Activated CD4-positive, alpha-beta T cell treated with anti-CD3 and anti-CD28 coated beads, Interleukin-2, amount 50 U/mL, for 4 hours (primary cell): ENCODE measurements around the gene JUN.

Experiments
- DNase-seq, 2 experiments: peaks; one replicate each; pipeline ENCODE4 v3.0.0-alpha.2; 2020

JUN gene

GRCh38 chr1:58754683-58755467, 29.0 kb downstream of the JUN start:
- DNase-seq, result no peak

- DNase-seq, result no peak
These were observed 29.7 kb downstream of the JUN start for GRCh38 chr1:58754073-58754613.

- no peak for DNase-seq
These were observed 30.4 kb downstream of the JUN start for GRCh38 chr1:58753431-58753866.

- DNase-seq, result no peak
These were observed 34.2 kb downstream of the JUN start for GRCh38 chr1:58749646-58750045.

GRCh38 chr1:58748666-58749065, 35.2 kb downstream of the JUN start:
- DNase-seq, result no peak

GRCh38 chr1:58746757-58747156, 37.1 kb downstream of the JUN start:
- DNase-seq, result no peak

- DNase-seq, result no peak
These were observed 37.7 kb downstream of the JUN start for GRCh38 chr1:58746182-58746581.

GRCh38 chr1:58745666-58746065, 38.2 kb downstream of the JUN start:
- no peak for DNase-seq

GRCh38 chr1:58745117-58745516, 38.7 kb downstream of the JUN start:
- DNase-seq, result no peak

GRCh38 chr1:58741678-58742553, 41.9 kb downstream of the JUN start:
- DNase-seq, result no peak

GRCh38 chr1:58739856-58740466, 43.9 kb downstream of the JUN start:
- DNase-seq, result no peak

GRCh38 chr1:58738876-58739275, 45.0 kb downstream of the JUN start:
- no peak for DNase-seq

GRCh38 chr1:58735586-58735985, 48.3 kb downstream of the JUN start:
- DNase-seq, result no peak

- no peak for DNase-seq
These were observed 49.2 kb downstream of the JUN start for GRCh38 chr1:58734630-58735029.

- no peak for DNase-seq
These were observed 51.6 kb downstream of the JUN start for GRCh38 chr1:58732087-58732775.
